ENCODE measurements around the gene SHISAL1. TPM values are rescaled to one million over a fixed set of nuclear protein-coding genes. Genes with fewer than 3 reads are reported as not detected.

Gene SHISAL1
- total RNA-seq, 1 donor from 2014 or later, result 7.6 TPM

GRCh38 chr22:44247346-44247745 is 65.4 kb downstream of the SHISAL1 start:
- Histone ChIP-seq H3K4me3 (no peak overlapping the region), H3K4me1 (no peaks in the 10 kb centered on the region), H3K36me3 (peaks cover 0 to 5% of the 10 kb centered on the region in 2 donors), H3K9me3 (no peaks in the 10 kb centered on the region), H3K27me3 (no peaks in the 10 kb centered on the region), H3K27ac (no peak overlapping the region)
- no peak for DNase-seq (ENCODE audit: extremely low spot score in 2 of 2)
- intact Hi-C loops (cut with DNase I), result no loop called here
- no peak for TF ChIP-seq CTCF (IDR thresholded peaks at IDR 0.05)

- Histone ChIP-seq H3K4me1 (no peaks in the 10 kb centered on the region), H3K36me3 (peaks cover 0 to 5% of the 10 kb centered on the region in 2 donors), H3K9me3 (no peaks in the 10 kb centered on the region), H3K4me3 (no peak overlapping the region), H3K27me3 (no peaks in the 10 kb centered on the region), H3K27ac (no peak overlapping the region)
- intact Hi-C loops (cut with DNase I), result no loop called here
- TF ChIP-seq POLR2AphosphoS5 (IDR thresholded peaks at IDR 0.05; ENCODE audit: insufficient read depth in 1 of 2, low read depth in 1 of 2) (no peak), POLR2A (IDR thresholded peaks at IDR 0.05) (no peak), CTCF (IDR thresholded peaks at IDR 0.05) (no peak)
- DNase-seq (ENCODE audit: extremely low spot score in 2 of 2), result peak in 1 of 2 donors; percentile 71
These were observed 66.0 kb downstream of the SHISAL1 start for GRCh38 chr22:44246615-44247326.

- TF ChIP-seq POLR2AphosphoS5 (IDR thresholded peaks at IDR 0.05; ENCODE audit: insufficient read depth in 1 of 2, low read depth in 1 of 2), result no peak
- TF ChIP-seq POLR2A (IDR thresholded peaks at IDR 0.05), result no peak
- TF ChIP-seq CTCF (IDR thresholded peaks at IDR 0.05), result no peak
- peak in 1 of 2 donors; percentile 64 for DNase-seq (ENCODE audit: extremely low spot score in 2 of 2)
- no peak overlapping the region for H3K27ac ChIP-seq
- no peaks in the 10 kb centered on the region for H3K4me1 ChIP-seq
- intact Hi-C loops (cut with DNase I), result no loop called here
- H3K36me3 ChIP-seq, result peaks cover 0 to 5% of the 10 kb centered on the region in 2 donors
- H3K4me3 ChIP-seq, result no peak overlapping the region
- no peaks in the 10 kb centered on the region for H3K9me3 ChIP-seq
- H3K27me3 ChIP-seq, result no peaks in the 10 kb centered on the region
These were observed 66.9 kb downstream of the SHISAL1 start for GRCh38 chr22:44245867-44246266.

GRCh38 chr22:44245438-44245837 is 67.3 kb downstream of the SHISAL1 start:
- Histone ChIP-seq H3K27ac (no peak overlapping the region), H3K4me1 (no peaks in the 10 kb centered on the region), H3K4me3 (no peak overlapping the region), H3K36me3 (peaks cover 0 to 5% of the 10 kb centered on the region in 2 donors), H3K9me3 (no peaks in the 10 kb centered on the region), H3K27me3 (no peaks in the 10 kb centered on the region)
- TF ChIP-seq CTCF (IDR thresholded peaks at IDR 0.05) (no peak), POLR2A (IDR thresholded peaks at IDR 0.05) (no peak), POLR2AphosphoS5 (IDR thresholded peaks at IDR 0.05; ENCODE audit: insufficient read depth in 1 of 2, low read depth in 1 of 2) (no peak)
- DNase-seq (ENCODE audit: extremely low spot score in 2 of 2), result no peak
- intact Hi-C loops (cut with DNase I), result no loop called here

- TF ChIP-seq CTCF (IDR thresholded peaks at IDR 0.05), result no peak
- TF ChIP-seq POLR2A (IDR thresholded peaks at IDR 0.05), result no peak
- TF ChIP-seq POLR2AphosphoS5 (IDR thresholded peaks at IDR 0.05; ENCODE audit: insufficient read depth in 1 of 2, low read depth in 1 of 2), result no peak
- no peaks in the 10 kb centered on the region for H3K27me3 ChIP-seq
- intact Hi-C loops (cut with DNase I), result no loop called here
- no peak overlapping the region for H3K4me3 ChIP-seq
- H3K4me1 ChIP-seq, result no peaks in the 10 kb centered on the region
- no peak overlapping the region for H3K27ac ChIP-seq
- no peaks in the 10 kb centered on the region for H3K9me3 ChIP-seq
- peak in 1 of 2 donors; percentile 70 for DNase-seq (ENCODE audit: extremely low spot score in 2 of 2)
- peaks cover 0 to 1% of the 10 kb centered on the region in 2 donors for H3K36me3 ChIP-seq
These were observed 68.4 kb downstream of the SHISAL1 start for GRCh38 chr22:44244265-44244822.
